Measurements from ENCODE around the gene BEND7.

GRCh38 chr10:13514296-13514695, 14.5 kb downstream of the BEND7 start:
- TF ChIP-seq EP300 (IDR thresholded peaks at IDR 0.05; ENCODE audit: low read depth in 2 of 2, low read length in 2 of 2) (no peak), EP300 (CRISPR knock-in tag; IDR thresholded peaks at IDR 0.05; ENCODE audit: borderline replicate concordance) (no peak), JUNB (CRISPR knock-in tag; IDR thresholded peaks at IDR 0.05; ENCODE audit: borderline replicate concordance) (no peak), NR1H2 (CRISPR knock-in tag; IDR thresholded peaks at IDR 0.05; ENCODE audit: borderline replicate concordance, low read depth) (no peak), ZBTB37 (CRISPR knock-in tag; IDR thresholded peaks at IDR 0.05) (no peak), HOXA7 (CRISPR knock-in tag; IDR thresholded peaks at IDR 0.05) (no peak), POLR2G (IDR thresholded peaks at IDR 0.05; ENCODE audit: low read depth, low read length) (no peak), CBX5 (CRISPR knock-in tag; IDR thresholded peaks at IDR 0.05; ENCODE audit: borderline replicate concordance) (no peak), RFX3 (CRISPR knock-in tag; IDR thresholded peaks at IDR 0.05) (no peak), ZMYM4 (CRISPR knock-in tag; IDR thresholded peaks at IDR 0.05) (no peak), ZNF3 (CRISPR knock-in tag; IDR thresholded peaks at IDR 0.05) (no peak), ZNF597 (CRISPR knock-in tag; IDR thresholded peaks at IDR 0.05) (no peak), IRF1 (CRISPR knock-in tag; IDR thresholded peaks at IDR 0.05; ENCODE audit: low read depth) (no peak)
- TF ChIP-seq, protein P1, sequence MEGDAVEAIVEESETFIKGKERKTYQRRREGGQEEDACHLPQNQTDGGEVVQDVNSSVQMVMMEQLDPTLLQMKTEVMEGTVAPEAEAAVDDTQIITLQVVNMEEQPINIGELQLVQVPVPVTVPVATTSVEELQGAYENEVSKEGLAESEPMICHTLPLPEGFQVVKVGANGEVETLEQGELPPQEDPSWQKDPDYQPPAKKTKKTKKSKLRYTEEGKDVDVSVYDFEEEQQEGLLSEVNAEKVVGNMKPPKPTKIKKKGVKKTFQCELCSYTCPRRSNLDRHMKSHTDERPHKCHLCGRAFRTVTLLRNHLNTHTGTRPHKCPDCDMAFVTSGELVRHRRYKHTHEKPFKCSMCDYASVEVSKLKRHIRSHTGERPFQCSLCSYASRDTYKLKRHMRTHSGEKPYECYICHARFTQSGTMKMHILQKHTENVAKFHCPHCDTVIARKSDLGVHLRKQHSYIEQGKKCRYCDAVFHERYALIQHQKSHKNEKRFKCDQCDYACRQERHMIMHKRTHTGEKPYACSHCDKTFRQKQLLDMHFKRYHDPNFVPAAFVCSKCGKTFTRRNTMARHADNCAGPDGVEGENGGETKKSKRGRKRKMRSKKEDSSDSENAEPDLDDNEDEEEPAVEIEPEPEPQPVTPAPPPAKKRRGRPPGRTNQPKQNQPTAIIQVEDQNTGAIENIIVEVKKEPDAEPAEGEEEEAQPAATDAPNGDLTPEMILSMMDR (CRISPR knock-in tag; IDR thresholded peaks at IDR 0.05) = no peak

All from HepG2 (cell line).